Right ventricle myocardium superior (tissue), 1 donor: ENCODE measurements around the gene TADA2A. TPM values are rescaled to one million over a fixed set of nuclear protein-coding genes. Genes with fewer than 3 reads are reported as not detected.
"Not testable (repeated sequence)": the region's sequence is repeated elsewhere in the genome, so short reads cannot be mapped to it uniquely, and the experiment has no call there.

Experiments used
- ATAC-seq: fragments of 200-7000 bp; cut with Tn5 transposase; one replicate; pipeline ENCODE4 v1.9.1; 2020; ENCODE audit warnings: mild to moderate bottlenecking; ENCODE audit not compliant: poor library complexity
- DNase-seq: peaks from one replicate; pipeline ENCODE4 v3.0.0-alpha.2; 2020
- intact Hi-C: fragments of 100-400 bp; cut with DNase I; formaldehyde crosslinking; loops from one replicate; pipeline ENCODE4 v1.11.2; 2022
- total RNA-seq: library from RNA; stranded (reverse); fragmentation: NEBNext Ultra II Directional; extraction: Animal tissue kit (Norgen Biotek cat#: 25700); gene quantifications from one replicate; pipeline ENCODE4 v1.2.1, GENCODE V29; 2021
- donor health status: DM: no; HTN: yes; CAD: no; lungs with severe emphysema.

TADA2A gene
- total RNA-seq, 1 donor from 2014 or later: 12.4 TPM

- ATAC-seq (peak; percentile 42), DNase-seq (no peak)
- intact Hi-C loops: no loop called here
Observed at GRCh38 chr17:37488009-37488604, 81.4 kb downstream of the TADA2A start.

DNA sequence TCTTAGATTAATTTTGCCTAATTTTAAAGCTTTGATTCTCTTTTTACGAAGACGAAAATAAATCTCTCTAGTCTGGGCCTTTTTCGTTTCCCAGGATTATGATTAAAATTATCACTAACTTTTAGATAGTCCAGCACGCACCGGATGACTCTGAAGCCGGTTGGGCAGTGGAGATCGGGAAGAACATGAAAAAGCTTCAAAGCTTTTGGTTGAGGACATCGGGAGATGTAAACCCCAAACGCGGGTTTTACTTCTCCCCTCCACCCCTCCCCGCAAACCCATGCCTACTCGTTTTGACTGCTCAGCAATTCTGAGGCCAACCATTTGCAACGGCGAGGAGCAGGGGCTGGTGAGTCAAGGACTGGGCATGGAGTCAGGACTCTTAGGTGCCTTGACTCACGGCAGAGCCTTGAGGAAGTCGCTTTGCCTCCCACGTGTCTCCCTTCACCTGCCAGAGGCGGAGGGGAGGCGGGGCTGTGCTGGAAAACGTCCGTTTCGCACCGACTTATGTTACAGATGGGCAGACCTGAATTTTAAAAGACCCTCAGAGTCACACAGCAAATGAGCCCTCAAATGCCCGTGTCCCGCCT is 82.0 kb downstream of the TADA2A start:
- peak; percentile 47 for ATAC-seq
- intact Hi-C loops: no loop called here
- peak; percentile 66 for DNase-seq

DNA sequence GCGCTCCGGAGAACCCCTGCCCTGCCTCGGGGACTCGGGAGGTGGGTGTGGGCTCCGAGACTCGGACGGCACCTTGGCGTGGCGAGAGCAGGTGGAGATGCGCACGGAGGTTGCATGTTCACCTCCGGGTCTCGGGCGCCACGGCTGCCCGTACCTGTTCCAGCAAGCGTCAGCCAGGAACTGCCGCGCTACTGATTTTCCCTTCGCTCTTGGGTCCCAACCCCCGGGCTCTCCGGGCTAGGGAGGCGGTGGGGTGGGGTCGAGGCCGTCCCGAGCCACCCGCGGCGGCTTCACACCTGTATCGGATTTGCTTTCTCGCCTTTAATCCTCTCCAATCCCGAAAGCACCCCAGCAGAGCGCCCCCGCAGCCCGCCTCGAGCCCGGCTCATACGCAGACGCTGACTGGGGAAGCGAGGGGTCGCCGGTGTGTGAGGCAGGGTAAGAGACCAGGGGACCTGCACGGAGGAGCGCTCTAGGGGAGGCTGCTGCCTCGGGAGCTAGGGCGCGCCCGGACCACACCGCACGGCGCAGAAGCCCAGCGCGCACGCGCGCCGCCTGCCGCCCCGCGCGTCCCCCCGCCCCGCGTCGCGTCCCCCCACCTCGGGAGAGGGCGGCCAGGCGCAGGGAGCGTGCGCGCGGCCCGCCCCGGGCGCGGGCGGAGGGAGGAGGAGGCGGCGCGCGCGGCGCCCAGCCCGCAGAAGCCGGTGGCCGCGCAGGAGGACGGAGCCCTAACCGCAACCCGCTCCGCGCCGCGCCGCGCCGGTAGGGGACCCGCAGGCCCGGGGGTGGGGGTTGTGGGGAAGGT is 82.7 kb downstream of the TADA2A start, which contains the start of gene DUSP14:
DUSP14 (plus strand) TSS at position 695 of the 805 bp plus-strand sequence. CDS start 22,382 bp downstream, outside the sequence.
- ATAC-seq (peak; percentile 89), DNase-seq (peak; percentile 87)
- intact Hi-C loops: no loop called here

DNA sequence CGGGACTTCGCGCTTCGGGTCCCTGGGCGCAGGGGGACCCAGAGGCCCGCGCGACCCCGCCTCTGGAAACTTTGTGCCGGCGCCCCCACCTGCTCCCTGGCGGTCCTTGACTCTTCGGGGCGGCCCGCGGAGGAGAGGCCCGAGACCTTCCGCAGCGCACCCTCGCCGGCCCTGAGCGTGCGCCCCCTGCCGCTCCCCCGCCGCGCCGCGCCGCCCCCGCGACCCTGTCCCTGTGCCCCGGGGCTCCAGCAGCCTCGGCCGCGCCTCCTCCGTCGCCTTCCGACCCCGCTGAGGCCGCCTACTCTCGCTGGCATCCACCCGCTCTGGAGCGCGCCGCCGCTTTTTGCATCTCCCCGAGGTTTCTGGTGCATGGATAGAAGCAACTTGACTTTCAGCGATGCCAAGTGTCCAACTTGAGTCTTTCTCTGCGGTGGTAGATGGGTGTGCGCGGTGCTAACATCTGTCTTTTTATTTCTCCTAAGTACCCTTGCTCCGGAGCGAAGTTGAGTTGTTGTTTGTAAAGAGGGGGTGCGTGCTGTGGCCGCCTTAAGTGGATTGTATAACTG is 83.4 kb downstream of the TADA2A start:
- DNase-seq: peak; percentile 79
- intact Hi-C loops: no loop called here

GRCh38 chr17:37490638-37491614 is 84.2 kb downstream of the TADA2A start:
- intact Hi-C loops: no loop called here
- no peak for DNase-seq
- peak; percentile 36 for ATAC-seq

More for the DNA sequence above, 83.4 kb downstream of the TADA2A start:
- ATAC-seq: peak; percentile 55

DNA sequence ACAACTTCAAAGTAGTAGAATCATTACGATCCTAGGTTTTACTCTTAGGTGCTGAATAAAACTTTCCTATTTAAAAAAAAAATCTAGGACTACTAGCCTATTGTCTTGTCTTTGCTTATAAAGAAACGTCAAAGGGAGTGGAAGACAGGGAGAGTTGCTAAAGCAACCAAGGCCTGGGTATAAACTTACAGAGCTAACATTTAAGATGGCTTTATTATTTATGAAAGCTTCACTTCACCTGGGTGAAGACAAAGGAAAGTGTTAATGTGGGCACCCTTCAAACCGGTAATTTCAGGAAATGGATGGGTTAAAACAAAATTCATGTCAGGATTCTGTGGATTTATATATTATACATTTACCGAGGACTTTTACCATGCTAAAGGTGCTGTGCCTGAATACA is 85.5 kb downstream of the TADA2A start:
- no peak for DNase-seq
- intact Hi-C loops: no loop called here
- no peak for ATAC-seq

DNA sequence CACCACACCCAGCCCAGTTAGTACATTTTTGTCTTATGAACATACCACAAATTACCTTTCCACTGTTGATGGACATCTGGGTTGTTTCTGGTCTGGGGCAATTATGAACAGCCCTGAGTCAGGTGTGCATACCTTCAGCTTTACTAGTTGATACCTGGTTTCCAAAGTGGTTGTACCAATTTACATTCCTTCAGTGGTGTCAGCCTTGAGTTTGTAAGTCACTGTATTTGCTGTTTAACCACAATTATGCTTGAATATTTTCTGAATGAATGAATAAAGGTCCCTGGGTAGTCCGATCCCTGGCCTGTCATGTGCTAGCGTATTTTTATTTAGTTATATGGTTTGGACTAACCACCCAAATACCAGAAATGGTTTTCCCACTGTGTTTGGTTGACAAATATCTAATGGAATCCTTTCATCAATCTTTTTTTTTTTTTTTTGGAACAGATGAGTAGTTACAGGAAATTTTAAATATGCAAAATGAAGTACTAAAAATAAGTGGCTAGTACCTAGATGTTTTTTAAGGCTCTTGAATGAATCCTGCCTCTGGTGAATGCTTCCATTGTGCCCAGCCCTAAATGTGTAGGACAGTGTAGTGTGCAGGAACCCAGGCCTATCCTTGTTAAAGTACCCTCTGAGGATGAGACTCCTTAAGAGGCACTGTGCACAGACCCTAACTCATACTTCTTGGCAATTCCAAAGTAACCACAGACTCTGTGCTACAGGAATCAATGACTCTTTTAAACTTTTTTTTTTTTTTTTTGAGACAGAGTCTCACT is 86.8 kb downstream of the TADA2A start:
- ATAC-seq (no peak), DNase-seq (no peak)
- intact Hi-C loops: no loop called here

- intact Hi-C loops: no loop called here
- DNase-seq: no peak
- no peak for ATAC-seq
Observed at GRCh38 chr17:37494401-37494831, 87.7 kb downstream of the TADA2A start.

- DNase-seq (no peak), ATAC-seq (no peak)
- intact Hi-C loops: no loop called here
Observed at GRCh38 chr17:37494971-37495370, 88.3 kb downstream of the TADA2A start.

GRCh38 chr17:37500378-37500777 is 93.7 kb downstream of the TADA2A start:
- intact Hi-C loops: no loop called here
- DNase-seq: no peak
- no peak for ATAC-seq

DNA sequence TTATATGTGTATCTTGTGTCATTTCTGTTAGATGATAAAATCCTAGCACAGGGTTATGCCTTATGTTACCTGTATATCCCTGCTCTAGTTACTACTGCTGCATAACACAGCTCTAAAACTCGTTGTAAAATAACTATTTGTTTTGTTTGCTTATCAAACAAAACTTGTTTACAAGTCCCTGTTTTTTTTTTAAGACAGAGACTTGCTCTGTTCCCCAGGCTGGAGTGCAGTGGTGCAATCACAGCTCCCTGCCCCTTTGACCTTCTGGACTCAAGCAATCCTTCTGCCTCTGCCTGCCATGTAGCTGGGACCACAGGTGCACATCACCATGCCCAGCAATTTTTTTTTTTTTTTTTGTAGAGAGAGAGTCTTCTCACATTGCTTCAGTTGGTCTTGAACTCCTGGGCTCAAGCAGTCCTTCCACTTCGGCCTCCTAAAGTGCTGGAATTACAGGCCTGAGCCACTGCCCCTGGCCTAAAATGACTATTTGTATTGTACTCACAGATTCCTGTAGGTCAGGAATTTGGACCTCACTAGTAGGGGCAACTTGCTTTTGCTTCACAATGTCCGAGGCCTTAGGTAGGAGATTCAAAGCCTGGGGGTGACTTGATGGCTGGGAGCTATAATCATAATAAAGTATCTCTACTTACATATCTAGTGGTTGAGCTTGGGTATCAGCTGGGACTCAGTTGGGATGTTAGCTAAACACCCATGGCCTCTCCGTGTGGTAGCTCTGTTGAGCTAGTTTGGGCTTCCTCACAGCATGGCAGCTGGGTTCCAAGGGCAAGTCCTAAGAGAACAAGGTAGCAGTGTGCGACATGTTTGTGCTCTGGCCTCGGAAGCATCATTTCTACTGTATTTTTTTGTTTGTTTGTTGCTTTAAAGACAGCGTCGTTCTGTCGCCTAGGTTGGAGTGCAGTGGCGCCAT is 95.6 kb downstream of the TADA2A start:
- no peak for DNase-seq
- intact Hi-C loops: no loop called here
- ATAC-seq: no peak

GRCh38 chr17:37503148-37503547 is 96.5 kb downstream of the TADA2A start:
- ATAC-seq (no peak), DNase-seq (no peak)
- intact Hi-C loops: no loop called here

DNA sequence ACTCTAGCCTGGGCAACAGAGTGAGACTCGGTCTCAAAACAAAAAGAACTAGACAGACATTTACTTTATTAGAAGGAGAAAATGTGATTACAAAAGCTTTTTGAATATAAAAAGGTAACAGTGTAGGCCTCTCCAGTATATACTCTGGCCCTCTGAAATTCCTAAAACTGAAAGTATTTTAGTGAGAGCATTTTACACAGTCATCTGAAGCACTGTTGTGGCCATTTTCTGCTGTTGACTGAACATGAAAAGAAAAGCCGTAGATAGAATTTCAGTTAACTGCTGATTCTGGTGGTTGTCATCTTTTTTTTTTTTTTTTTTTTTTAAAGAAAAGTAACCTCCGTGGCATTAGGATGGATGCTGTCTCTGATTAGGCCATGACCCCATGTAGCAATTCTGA is 98.6 kb downstream of the TADA2A start:
- intact Hi-C loops: no loop called here
- DNase-seq: no peak
- ATAC-seq: no peak

DNA sequence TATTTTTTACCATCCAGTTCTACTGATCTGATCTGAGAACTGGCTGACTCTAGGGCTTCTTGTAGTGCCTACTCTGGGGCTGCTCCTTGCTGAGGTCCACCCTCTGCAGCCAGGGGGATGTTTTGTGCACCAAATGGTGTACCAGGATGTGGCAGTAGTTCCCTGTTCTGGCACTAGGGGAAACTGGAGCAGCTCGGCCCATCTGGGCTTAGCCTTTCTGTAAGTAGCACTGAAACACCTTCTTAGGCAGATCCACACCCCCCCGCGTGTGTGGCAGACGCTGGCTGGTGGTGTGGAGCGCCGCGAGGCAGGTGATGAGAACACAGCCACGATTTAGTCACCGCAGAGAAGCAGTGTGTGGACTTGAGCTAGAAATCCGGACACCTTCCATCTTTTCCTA is 100.0 kb downstream of the TADA2A start:
- DNase-seq (no peak), ATAC-seq (peak; percentile 41)
- intact Hi-C loops: no loop called here

DNA sequence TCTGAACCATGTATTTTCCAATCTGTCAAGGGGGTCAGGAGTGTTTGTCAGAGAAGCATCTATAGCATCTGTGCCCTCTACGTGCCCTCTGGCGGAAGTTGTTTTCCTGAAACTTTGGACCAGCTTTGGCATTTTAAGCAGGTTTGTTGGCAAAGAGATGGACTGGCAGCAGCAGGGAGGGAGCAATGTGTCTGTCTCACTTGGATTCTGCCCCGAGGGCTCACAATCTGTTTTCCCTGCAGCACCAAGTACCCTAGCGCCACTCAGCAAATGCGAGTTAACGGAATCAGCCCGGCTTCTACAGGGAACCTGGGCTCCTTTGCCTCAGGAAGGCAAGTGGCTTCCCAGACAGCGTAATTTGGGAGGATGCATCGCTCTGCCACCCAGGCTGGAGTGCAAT is 100.4 kb downstream of the TADA2A start:
- no peak for DNase-seq
- peak; percentile 67 for ATAC-seq
- intact Hi-C loops: no loop called here

DNA sequence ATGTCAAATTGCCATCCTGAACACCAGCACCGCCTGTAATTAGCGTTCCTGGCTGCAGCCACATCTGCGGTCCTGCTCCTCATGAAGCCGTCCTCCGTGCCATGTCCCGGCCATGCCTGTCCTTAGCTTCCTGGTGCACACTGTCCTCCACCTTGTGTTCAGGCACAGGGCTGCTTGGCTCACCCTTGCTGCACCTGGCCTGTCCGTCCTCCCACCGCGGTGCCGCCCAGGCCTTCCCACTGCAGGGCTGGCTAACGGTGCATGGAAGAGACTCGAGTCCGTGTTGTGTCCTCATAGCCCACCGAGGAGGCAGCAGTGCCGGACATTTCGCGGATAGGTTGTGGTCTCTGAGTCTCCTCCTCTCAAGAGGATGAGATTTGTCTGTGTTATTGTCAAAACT is 103.4 kb downstream of the TADA2A start:
- no peak for ATAC-seq
- intact Hi-C loops: no loop called here

GRCh38 chr17:37511642-37512041 is 105.0 kb downstream of the TADA2A start:
- DNase-seq, ATAC-seq, intact Hi-C loops: not testable (repeated sequence)

More for the DNA sequence above, 103.4 kb downstream of the TADA2A start:
- no peak for DNase-seq
